Kidney (tissue), 14 donors: ENCODE measurements around the gene BFSP2. TPM values are rescaled to one million over a fixed set of nuclear protein-coding genes. Genes with fewer than 3 reads are reported as not detected.

Experiments
- DNase-seq, 5 donors: peaks; one replicate each; pipeline ENCODE4 v3.0.0-alpha.2; 2013 to 2020
- FAIRE-seq: peaks from 2 replicates; lab custom pipeline; 2012; peaks lifted over from hg19 to GRCh38; lab: Jason Lieb, UNC
- H3K27ac ChIP-seq, 2 donors: one replicate each; pipeline ENCODE4 v1.7.0; 2013; ENCODE audit warnings: low read depth in 2 of 2, low read length in 2 of 2, inconsistent platforms in 1 of 2
- H3K27me3 ChIP-seq: one replicate; pipeline ENCODE4 v1.7.1; 2013; ENCODE audit warnings: low read length, inconsistent platforms; ENCODE audit not compliant: control insufficient read depth, insufficient read depth
- H3K36me3 ChIP-seq, 3 donors: one replicate each; pipeline versions ENCODE4 v1.7.0 to v1.7.1; 2013; ENCODE audit warnings: low read length in 3 of 3, control low read depth in 1 of 3, inconsistent platforms in 1 of 3; ENCODE audit not compliant: insufficient read depth in 3 of 3, control insufficient read depth in 2 of 3
- H3K4me1 ChIP-seq, 3 donors: one replicate each; pipeline versions ENCODE4 v1.7.0 to v1.7.1; 2013; ENCODE audit warnings: low read length in 3 of 3, inconsistent platforms in 1 of 3, low read depth in 1 of 3; ENCODE audit not compliant: control insufficient read depth in 2 of 3, insufficient read depth in 2 of 3
- H3K4me3 ChIP-seq, 3 donors: one replicate each; pipeline versions ENCODE4 v1.7.0 to v1.8.1; 2013; ENCODE audit warnings: low read length in 3 of 3, control low read depth in 1 of 3, inconsistent platforms in 1 of 3
- H3K9ac ChIP-seq, 3 donors: one replicate each; pipeline versions ENCODE4 v1.7.0 to v1.7.1; 2013; ENCODE audit warnings: low read length in 3 of 3, control low read depth in 1 of 3, inconsistent platforms in 1 of 3
- H3K9me3 ChIP-seq, 3 donors: one replicate each; pipeline versions ENCODE4 v1.7.0 to v1.7.1; 2013; ENCODE audit warnings: low read length in 3 of 3, control low read depth in 1 of 3, inconsistent platforms in 1 of 3; ENCODE audit not compliant: control insufficient read depth in 2 of 3, insufficient read depth in 1 of 3
- intact Hi-C: fragments of 100-400 bp; cut with DNase I; formaldehyde crosslinking; loops from one replicate; pipeline ENCODE4 v1.11.1; 2022
- polyA plus RNA-seq: library from polyadenylated mRNA; stranded (reverse); fragments of 350-450 nt; fragmentation: Illumina TruSeq; extraction: RNeasy Lipid Tissue Mini Kit (QIAGEN cat#74804); gene quantifications from one replicate; pipeline ENCODE4 v1.2.3, GENCODE V29; 2014; ENCODE audit warnings: low read depth, low replicate concordance; ENCODE audit not compliant: insufficient read depth
- total RNA-seq: library from RNA; stranded (reverse); fragmentation: NEBNext Ultra II Directional; extraction: Animal tissue kit (Norgen Biotek cat#: 25700); gene quantifications from one replicate; pipeline ENCODE4 v1.2.1, GENCODE V29; 2021
- TF ChIP-seq, protein P1 (sequence below): IDR thresholded peaks from 3 replicates; pipeline ENCODE4 v1.5.1; 2012; ENCODE audit warnings: mild to moderate bottlenecking, moderate library complexity, borderline replicate concordance; ENCODE audit not compliant: insufficient read depth; ENCODE audit errors: extremely low read depth
- donor health status: control.
- donor health status: control.
- donor health status: control.
- donor health status: control.
- donor health status: control.
- donor health status: DM: yes; HTN: yes; CAD: no.
- donor health status: Normal renal cell carcinoma (clear cell type).

BFSP2 gene
- total and polyA plus RNA-seq, 2 donors from 2014 or later, result 0.41 to 0.86 TPM

- Histone ChIP-seq H3K4me1 (peaks cover 0 to 1% (median 0%) of the 10 kb centered on the region in 3 donors), H3K27ac (no peak overlapping the region), H3K36me3 (no peaks in the 10 kb centered on the region), H3K9me3 (no peaks in the 10 kb centered on the region), H3K27me3 (no peaks in the 10 kb centered on the region), H3K9ac (no peak overlapping the region), H3K4me3 (no peak overlapping the region)
- DNase-seq, result peak in 1 of 5 donors; percentile 9
- intact Hi-C loops, result no loop called here
- TF ChIP-seq, protein P1, sequence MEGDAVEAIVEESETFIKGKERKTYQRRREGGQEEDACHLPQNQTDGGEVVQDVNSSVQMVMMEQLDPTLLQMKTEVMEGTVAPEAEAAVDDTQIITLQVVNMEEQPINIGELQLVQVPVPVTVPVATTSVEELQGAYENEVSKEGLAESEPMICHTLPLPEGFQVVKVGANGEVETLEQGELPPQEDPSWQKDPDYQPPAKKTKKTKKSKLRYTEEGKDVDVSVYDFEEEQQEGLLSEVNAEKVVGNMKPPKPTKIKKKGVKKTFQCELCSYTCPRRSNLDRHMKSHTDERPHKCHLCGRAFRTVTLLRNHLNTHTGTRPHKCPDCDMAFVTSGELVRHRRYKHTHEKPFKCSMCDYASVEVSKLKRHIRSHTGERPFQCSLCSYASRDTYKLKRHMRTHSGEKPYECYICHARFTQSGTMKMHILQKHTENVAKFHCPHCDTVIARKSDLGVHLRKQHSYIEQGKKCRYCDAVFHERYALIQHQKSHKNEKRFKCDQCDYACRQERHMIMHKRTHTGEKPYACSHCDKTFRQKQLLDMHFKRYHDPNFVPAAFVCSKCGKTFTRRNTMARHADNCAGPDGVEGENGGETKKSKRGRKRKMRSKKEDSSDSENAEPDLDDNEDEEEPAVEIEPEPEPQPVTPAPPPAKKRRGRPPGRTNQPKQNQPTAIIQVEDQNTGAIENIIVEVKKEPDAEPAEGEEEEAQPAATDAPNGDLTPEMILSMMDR, result no peak
- no peak for FAIRE-seq
Observed at GRCh38 chr3:133418361-133418760, 18.5 kb downstream of the BFSP2 start.

GRCh38 chr3:133419151-133419909 lies 19.5 kb downstream of the BFSP2 start:
- no peak overlapping the region for H3K9ac ChIP-seq
- DNase-seq (peak in 1 of 5 donors; percentile 7), FAIRE-seq (no peak)
- no peak overlapping the region for H3K4me3 ChIP-seq
- no peaks in the 10 kb centered on the region for H3K4me1 ChIP-seq
- TF ChIP-seq, protein P1, result no peak
- H3K27me3 ChIP-seq, result no peaks in the 10 kb centered on the region
- intact Hi-C loops, result no loop called here
- no peaks in the 10 kb centered on the region for H3K36me3 ChIP-seq
- no peaks in the 10 kb centered on the region for H3K9me3 ChIP-seq
- no peak overlapping the region for H3K27ac ChIP-seq

- intact Hi-C loops, result loop anchor here (10.0 kb wide), 1 partner anchor 700 kb away; the partner anchor contains the start of gene NPHP3
- no peak for FAIRE-seq
- TF ChIP-seq, protein P1, result no peak
Observed at GRCh38 chr3:133424937-133425869, 25.3 kb downstream of the BFSP2 start.

More at GRCh38 chr3:133424937-133425869, 25.3 kb downstream of the BFSP2 start:
- Histone ChIP-seq H3K9me3 (no peaks in the 10 kb centered on the region), H3K4me3 (no peak overlapping the region), H3K9ac (no peak overlapping the region), H3K27me3 (no peaks in the 10 kb centered on the region), H3K36me3 (no peaks in the 10 kb centered on the region), H3K4me1 (no peaks in the 10 kb centered on the region), H3K27ac (no peak overlapping the region)
- peak in 1 of 5 donors; percentile 9 for DNase-seq
